Ishikawa (cell line): ENCODE measurements around the gene ARID5A.

Experiments used
- CEBPB ChIP-seq: IDR thresholded peaks from 2 replicates; pipeline ENCODE4 v1.6.1; 2012
- CREB1 ChIP-seq: IDR thresholded peaks from 2 replicates; pipeline ENCODE4 v1.6.1; 2012; ENCODE audit warnings: low read depth
- EGR1 ChIP-seq: IDR thresholded peaks from 2 replicates; pipeline ENCODE4 v1.6.1; 2012
- EP300 ChIP-seq: IDR thresholded peaks from 2 replicates; pipeline ENCODE4 v1.6.1; 2012; ENCODE audit warnings: borderline replicate concordance
- FOXM1 ChIP-seq: IDR thresholded peaks from 2 replicates; pipeline ENCODE4 v1.6.1; 2012; ENCODE audit warnings: low read depth, borderline replicate concordance
- NFIC ChIP-seq: IDR thresholded peaks from 2 replicates; pipeline ENCODE4 v1.6.1; 2012
- RAD21 ChIP-seq: IDR thresholded peaks from 2 replicates; pipeline ENCODE4 v1.6.1; 2012; ENCODE audit warnings: low read depth
- TAF1 ChIP-seq: IDR thresholded peaks from 2 replicates; pipeline ENCODE4 v1.6.1; 2012; ENCODE audit warnings: low read depth, mild to moderate bottlenecking
- TCF12 ChIP-seq: IDR thresholded peaks from 2 replicates; pipeline ENCODE4 v1.6.1; 2012; ENCODE audit warnings: low read depth
- TEAD4 ChIP-seq: IDR thresholded peaks from 2 replicates; pipeline ENCODE4 v1.6.1; 2012
- YY1 ChIP-seq: IDR thresholded peaks from 2 replicates; pipeline ENCODE4 v1.6.1; 2012; ENCODE audit warnings: low read depth
- ZBTB7A ChIP-seq: IDR thresholded peaks from 2 replicates; pipeline ENCODE4 v1.6.1; 2012; ENCODE audit warnings: low read depth
- TF ChIP-seq, protein P1 (sequence below): IDR thresholded peaks from 2 replicates; pipeline ENCODE4 v1.6.1; 2012
- TF ChIP-seq, protein P2 (sequence below): IDR thresholded peaks from 2 replicates; pipeline ENCODE4 v1.6.1; 2012; ENCODE audit warnings: low read depth, mild to moderate bottlenecking
- TF ChIP-seq, protein P3 (sequence below): IDR thresholded peaks from 2 replicates; pipeline ENCODE4 v1.6.1; 2012

The ARID5A gene

DNA sequence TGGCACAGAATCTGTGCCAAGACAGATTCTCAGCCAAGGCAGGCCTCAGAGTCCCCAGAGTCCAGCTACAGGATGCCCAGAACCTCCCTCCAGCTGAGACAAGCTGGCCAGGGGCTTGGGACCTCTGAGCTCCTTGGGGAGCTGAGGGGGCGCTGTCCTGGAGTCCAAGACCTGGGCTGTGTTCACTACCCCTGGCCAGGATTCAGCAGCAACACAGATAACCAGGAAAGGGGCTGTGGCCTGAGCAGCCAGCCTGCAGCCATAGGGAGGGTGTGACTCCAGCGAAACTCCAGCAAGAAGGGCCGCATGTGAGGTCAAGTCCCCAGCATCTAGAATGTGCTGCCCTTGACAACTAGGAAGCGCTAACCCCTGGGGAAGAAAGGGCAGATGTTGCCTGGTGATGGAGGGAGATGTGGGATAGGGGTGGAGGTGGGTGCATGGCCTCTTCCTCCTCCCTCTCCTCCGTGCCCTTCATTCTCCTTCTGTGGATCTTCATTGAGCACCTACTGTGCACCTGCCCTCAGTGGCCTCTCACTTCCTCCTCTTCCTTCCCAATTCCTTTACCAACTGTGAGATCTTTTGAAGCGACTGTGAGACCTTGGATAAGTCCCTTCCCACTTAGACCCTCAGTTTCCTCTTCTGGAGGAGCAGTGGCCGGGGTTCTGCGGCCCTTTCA is 7.7 kb upstream of the ARID5A start:
- TF ChIP-seq, protein P1, sequence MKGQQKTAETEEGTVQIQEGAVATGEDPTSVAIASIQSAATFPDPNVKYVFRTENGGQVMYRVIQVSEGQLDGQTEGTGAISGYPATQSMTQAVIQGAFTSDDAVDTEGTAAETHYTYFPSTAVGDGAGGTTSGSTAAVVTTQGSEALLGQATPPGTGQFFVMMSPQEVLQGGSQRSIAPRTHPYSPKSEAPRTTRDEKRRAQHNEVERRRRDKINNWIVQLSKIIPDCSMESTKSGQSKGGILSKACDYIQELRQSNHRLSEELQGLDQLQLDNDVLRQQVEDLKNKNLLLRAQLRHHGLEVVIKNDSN, result no peak
- TF ChIP-seq EGR1 (no peak), EP300 (no peak), NFIC (no peak), CREB1 (no peak), YY1 (no peak), ZBTB7A (no peak), RAD21 (no peak), TCF12 (no peak), TAF1 (no peak), FOXM1 (no peak), TEAD4 (no peak)
- TF ChIP-seq, protein P2, sequence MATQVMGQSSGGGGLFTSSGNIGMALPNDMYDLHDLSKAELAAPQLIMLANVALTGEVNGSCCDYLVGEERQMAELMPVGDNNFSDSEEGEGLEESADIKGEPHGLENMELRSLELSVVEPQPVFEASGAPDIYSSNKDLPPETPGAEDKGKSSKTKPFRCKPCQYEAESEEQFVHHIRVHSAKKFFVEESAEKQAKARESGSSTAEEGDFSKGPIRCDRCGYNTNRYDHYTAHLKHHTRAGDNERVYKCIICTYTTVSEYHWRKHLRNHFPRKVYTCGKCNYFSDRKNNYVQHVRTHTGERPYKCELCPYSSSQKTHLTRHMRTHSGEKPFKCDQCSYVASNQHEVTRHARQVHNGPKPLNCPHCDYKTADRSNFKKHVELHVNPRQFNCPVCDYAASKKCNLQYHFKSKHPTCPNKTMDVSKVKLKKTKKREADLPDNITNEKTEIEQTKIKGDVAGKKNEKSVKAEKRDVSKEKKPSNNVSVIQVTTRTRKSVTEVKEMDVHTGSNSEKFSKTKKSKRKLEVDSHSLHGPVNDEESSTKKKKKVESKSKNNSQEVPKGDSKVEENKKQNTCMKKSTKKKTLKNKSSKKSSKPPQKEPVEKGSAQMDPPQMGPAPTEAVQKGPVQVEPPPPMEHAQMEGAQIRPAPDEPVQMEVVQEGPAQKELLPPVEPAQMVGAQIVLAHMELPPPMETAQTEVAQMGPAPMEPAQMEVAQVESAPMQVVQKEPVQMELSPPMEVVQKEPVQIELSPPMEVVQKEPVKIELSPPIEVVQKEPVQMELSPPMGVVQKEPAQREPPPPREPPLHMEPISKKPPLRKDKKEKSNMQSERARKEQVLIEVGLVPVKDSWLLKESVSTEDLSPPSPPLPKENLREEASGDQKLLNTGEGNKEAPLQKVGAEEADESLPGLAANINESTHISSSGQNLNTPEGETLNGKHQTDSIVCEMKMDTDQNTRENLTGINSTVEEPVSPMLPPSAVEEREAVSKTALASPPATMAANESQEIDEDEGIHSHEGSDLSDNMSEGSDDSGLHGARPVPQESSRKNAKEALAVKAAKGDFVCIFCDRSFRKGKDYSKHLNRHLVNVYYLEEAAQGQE, result no peak
- TF ChIP-seq, protein P3, sequence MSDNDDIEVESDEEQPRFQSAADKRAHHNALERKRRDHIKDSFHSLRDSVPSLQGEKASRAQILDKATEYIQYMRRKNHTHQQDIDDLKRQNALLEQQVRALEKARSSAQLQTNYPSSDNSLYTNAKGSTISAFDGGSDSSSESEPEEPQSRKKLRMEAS, result no peak

DNA sequence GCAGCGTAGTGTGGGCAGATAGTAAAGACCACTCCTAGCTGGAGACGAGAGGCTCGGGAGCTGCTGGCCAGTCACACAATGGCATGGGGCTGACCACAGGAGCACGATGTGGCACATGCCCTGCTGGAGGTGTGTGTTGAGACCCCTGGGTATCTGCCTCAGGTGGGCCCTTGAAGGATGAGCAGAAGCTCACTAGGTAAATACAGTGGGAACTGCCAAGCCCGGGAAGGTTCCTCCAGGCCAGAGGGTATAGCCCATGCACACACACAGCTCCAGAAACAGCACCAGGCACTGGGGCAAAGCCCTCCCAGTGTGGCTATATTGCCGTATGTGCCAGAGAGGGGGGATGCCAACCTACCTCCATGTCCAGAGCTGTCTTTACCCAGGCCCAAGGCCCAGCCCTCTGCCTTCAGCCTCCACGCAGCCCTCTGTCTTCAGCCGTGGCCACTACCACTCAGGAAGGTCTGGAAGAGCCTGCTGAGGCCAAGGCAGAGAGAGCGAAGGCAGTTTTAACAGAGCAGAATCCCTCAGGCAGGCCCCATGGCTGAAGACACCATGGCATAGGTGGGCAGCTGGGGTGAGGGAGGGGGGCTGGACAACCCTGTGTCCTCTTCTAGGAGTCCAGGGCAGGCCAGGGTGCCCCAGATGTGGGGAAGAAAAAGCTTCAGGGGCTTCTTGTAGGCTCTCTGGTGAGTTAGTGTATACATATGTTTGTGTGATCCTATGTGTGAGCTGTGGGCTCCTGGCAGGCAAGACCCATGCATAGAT is 7.0 kb upstream of the ARID5A start:
- TF ChIP-seq, protein P2, result no peak
- TF ChIP-seq CEBPB, result no peak

DNA sequence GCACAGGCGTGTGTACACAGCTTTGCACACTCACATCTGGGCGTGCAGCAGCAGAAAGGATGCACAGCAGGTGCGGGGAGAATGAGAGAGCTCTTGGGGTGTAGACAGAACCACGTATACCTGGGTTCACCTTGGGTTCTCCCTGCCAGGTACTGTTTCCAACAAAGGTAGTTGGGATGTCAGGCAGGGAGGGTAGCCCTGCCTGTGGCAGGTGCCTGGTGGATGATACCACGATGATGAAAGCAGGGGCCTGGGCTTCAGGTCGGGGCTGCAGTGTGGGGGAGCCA is 6.5 kb upstream of the ARID5A start:
- TF ChIP-seq NFIC, result no peak
- TF ChIP-seq CEBPB, result no peak
- TF ChIP-seq TAF1, result no peak
- no peak for TF ChIP-seq CREB1
- no peak for TF ChIP-seq TCF12
- TF ChIP-seq, protein P1, result no peak
- TF ChIP-seq, protein P2, result no peak
- TF ChIP-seq EP300, result no peak

DNA sequence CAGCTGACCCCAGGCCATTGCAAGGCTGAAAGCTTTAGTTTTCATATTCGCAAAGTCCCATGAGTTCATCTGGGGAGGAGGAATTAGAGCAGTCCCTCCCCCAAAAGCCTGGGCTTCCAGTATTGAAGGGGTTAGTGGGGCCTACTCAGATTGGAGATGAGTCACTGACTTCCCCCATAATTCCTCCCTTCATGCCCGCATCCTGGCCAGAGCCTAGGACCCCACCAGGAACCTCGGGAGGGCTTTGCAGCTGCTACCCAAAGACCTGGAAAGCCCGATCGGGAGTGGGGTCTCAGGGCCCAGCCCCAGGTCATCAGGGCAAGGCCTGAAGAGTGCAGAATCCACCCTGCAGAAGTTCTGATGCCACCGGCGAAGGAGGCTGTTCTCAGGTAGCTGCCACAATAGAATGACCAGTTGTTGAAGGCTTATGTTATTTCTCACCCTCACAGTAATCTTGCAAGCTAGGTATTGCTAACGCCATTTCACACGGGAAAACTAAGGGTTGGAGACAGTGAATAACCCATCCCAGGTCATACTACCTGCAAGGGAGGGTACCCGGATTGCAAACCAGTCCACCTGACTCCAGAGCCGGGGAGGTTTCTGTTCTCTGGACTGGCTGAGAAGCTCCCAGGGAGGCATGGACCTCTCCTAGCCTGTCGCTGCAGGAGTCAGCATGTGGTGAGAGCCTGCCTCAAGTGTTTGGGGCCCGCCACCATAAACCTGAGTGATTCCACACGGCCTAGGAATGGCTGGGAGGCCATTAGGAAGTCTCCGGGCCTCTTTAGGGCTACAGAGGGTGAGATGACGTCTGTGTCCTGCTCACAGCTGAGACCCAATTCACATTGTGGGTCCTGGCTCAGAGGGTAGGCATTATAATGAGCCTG is 5.8 kb upstream of the ARID5A start:
- TF ChIP-seq EP300 (no peak), CREB1 (no peak), NFIC (no peak), YY1 (no peak), EGR1 (no peak), CEBPB (no peak), FOXM1 (no peak), TAF1 (no peak), TEAD4 (no peak), RAD21 (no peak), ZBTB7A (no peak), TCF12 (no peak)
- TF ChIP-seq, protein P1, result no peak
- TF ChIP-seq, protein P3, result no peak
- TF ChIP-seq, protein P2, result no peak
